ENCODE results near the gene TESK1. TPM values are rescaled to one million over a fixed set of nuclear protein-coding genes. Genes with fewer than 3 reads are reported as not detected.
"Not testable (repeated sequence)": the region's sequence is repeated elsewhere in the genome, so short reads cannot be mapped to it uniquely, and the experiment has no call there.

Gene TESK1
- total RNA-seq, 1 experiment from 2014 or later = 6.1 TPM

DNA sequence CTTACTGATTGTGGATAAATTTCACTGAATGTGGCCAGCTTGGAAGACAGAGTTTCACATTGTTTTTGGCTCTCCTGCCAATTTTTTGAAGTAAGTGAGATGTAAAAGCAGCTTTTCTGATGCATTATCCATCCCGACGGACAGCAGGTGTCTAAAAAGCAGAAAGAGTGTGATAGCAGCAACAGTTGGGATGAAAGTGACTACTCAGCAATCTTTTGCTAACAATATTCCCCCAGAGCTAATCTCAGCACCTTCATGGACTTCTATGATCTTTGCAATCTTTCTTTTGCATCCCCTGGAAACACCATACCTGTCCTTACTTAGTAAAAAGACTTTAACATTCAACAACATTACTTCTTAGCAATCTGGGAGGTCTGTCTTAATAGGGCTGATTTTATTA is 7.8 kb downstream of the TESK1 start:
- DNase-seq (ENCODE audit: low read depth) = no peak

DNA sequence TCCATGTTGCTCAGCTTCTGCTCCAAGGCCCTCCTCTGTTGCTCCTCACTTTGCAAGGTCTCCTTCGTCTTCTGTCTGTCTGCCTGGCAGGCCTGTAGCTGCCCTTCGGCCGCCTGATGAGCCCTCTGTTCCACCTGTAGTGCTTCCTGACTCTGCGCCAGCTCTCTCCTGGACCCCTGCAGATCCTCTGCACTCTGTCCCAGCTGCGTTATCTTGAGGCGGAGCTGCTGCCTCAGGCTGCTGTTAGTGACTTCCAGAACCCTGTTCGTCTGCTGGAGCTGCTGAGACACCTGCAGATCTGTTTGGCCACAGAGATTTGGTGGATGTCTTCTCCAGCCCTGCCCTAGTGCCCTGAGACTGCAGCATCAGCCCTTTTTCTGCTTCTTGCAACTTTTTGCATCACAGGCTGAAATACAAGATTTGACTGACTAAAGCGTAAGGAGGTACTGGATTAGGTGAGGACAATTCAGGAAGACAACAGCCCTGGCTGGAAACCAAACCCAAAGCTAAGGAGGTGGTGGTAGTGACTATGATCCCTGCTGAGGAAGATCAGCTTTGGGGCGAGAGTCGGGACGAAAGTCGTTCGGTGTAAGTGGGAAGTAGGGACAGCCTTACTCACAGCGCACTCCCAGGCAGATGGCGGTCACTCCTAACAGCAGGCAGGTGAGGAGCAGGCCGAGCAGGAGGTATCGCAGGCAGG is 11.1 kb downstream of the TESK1 start:
- DNase-seq (ENCODE audit: low read depth) = no peak

- peak; percentile 72 for DNase-seq (ENCODE audit: low read depth)
Measured at GRCh38 chr9:35616681-35617459, 11.8 kb downstream of the TESK1 start.

DNA sequence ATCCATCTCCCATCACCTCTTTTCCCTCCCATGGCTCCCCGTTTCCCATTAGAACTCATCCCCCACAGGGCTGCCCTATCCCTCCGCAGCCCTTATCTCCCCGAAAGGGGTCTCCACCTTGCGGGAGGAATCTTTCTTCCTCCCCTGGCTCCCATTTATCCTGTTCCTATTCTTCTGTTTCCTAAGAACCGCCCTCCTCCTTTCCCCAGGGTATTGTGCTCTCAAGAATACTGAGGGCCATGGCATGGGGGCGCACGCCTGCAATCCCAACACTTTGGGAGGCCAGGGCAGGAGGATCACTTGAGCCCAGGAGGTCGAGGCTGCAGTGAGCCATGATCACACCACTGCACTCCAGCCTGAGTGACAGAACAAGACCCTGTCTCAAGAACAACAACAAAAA is 12.5 kb downstream of the TESK1 start:
- DNase-seq (ENCODE audit: low read depth) = no peak

DNA sequence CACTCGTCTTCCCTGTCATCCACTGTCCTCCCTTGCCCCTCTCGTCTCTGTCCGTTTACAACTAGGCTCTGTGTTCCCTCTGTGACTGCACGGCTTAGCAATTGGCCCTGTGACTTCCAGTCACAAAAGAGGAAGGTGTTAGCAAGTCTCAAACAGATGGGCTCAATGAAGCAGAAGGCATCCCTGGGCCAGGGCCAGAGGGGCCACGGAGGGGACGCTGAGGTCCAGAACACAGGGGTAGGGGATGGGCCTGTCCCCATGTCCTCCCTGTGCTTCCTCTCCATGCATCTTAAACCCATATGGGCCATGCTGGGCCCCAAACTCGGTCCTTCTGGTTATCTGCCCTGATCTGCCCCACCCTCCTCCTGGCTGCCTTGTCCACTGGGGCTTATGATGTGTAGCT is 13.3 kb downstream of the TESK1 start, which contains the start of gene CD72:
CD72 (minus strand) TSS at position 89 of the 403 bp plus-strand sequence. CDS start 110 bp downstream, outside the sequence.
- DNase-seq (ENCODE audit: low read depth) = no peak

DNA sequence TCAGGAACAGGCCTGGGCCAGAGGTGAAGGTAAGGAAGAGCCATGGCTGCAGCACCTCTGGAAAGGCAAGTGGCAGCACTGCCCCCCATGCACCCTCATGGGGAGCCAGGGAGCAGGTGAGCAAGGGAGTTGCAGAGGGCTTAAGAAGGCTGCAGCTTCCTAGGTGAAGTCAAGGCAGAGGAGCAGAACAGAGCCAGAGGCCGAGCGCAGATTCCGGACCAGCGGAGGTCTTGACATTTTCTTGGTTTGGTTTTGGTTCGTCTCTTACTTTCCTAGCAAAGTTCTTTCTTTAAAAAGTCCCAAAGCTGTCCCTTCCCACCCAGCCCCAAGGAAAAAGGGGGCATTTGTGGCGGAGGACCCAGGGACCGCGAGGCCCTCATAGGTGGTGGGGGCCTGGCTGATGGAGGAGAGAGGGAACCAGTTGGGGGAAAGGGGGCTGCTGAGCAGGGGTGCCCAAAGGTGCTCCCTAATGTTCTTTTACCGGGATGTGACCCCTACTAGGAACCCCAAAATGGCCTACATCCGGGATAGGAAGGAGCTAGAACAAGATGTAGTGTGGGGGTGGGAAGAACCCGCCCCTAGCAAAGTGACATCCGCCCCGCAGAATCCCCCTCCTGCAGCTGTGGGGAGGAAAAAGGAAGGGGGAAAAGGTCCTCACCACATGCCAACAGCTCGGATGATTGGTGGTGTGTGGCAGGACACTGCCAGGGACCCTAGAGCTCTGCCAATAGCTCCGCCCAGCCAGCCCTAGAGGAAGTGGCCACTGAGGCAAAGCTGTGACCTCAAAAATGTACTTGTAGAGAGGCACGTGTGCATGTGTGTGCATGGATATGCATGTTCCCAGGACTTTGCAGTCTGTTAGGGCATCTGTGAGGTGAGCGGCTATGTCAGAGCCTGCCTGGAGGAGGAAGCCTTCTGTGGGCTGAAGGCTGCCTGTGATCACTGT is 14.1 kb downstream of the TESK1 start:
- DNase-seq (ENCODE audit: low read depth) = no peak

- DNase-seq (ENCODE audit: low read depth) = no peak
Measured at GRCh38 chr9:35619800-35620158, 14.7 kb downstream of the TESK1 start.

DNA sequence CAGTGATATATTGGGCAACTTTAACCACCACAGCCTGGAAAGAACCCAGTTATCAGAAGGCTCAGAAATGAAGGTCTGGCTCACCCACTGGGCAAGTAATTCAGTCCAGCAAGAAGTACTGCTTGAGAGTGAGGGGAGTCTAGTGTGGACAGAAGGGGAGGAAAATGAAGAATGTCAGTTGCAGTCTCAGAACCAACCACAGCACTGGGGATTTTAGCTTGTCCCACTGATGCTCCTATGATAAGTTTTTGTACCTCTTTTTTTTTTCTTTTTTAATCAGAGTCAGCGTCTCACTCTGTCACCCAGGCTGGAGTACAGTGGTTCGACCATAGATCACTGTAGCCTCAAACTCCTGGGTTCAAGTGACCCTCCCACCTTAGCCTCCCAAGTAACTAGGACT is 22.5 kb downstream of the TESK1 start:
- no peak for DNase-seq (ENCODE audit: low read depth)

GRCh38 chr9:35628389-35628991 is 23.4 kb downstream of the TESK1 start:
- no peak for DNase-seq (ENCODE audit: low read depth)

GRCh38 chr9:35629597-35629996 is 24.5 kb downstream of the TESK1 start:
- no peak for DNase-seq (ENCODE audit: low read depth)

GRCh38 chr9:35635730-35636129 is 30.7 kb downstream of the TESK1 start:
- DNase-seq (ENCODE audit: low read depth) = no peak

GRCh38 chr9:35636135-35636876 is 31.2 kb downstream of the TESK1 start:
- DNase-seq (ENCODE audit: low read depth) = no peak

DNA sequence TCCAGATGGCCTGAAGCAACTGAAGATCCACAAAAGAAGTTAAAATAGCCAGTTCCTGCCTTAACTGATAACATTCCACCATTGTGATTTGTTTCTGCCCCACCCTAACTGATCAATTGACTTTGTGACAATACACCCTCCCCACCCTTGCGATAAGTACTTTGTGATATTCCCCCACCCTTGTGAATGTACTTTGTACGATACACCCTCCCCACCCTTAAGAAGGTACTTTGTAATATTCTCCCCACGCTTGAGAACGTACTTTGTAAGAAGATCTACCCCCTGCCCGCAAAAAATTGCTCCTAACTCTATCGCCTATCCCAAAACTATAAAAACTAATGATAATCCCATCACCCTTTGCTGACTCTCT is 31.8 kb downstream of the TESK1 start:
- DNase-seq (ENCODE audit: low read depth) = not testable (repeated sequence)

DNA sequence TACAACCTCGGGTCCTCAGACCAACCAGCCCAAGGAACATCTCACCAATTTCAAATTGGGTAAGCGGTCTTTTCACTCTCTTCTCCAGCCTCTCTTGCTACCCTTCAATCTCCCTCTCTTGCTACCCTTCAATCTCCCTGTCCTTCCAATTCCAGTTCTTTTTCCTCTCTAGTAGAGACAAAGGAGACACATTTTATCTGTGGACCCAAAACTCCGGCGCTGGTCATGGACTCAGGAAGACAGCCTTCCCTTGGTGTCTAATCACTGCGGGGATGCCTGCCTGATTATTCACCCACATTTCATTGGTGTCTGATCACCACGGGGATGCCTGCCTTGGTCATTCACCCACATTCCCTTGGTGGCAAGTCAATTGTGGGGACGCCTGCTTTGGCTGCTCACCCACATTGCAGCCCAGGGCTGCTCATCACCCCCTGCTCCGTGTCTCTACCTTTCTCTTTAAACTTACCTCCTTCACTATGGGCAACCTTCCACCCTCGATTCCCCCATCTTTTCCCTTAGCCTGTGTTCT is 32.4 kb downstream of the TESK1 start:
- DNase-seq (ENCODE audit: low read depth) = not testable (repeated sequence)

DNA sequence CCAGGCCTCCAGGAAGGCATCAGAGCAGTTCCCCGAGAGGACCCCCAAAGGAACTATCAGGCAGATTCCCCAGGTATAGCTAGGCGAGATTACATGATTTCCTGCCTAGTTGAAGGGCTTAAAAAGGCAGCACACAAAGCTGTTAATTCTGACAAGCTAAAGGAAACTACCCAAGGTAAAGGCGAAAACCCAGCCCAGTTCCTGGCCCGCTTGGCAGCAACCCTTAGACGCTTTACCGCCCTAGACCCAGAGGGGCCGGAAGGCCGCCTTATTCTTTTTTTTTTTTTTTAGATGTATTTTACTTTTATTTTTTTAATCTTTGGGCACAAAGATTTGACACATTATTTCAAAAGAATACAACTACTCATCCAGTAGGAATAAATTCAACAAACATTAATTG is 33.7 kb downstream of the TESK1 start:
- DNase-seq (ENCODE audit: low read depth) = not testable (repeated sequence)

GRCh38 chr9:35639225-35639624 is 34.2 kb downstream of the TESK1 start:
- DNase-seq (ENCODE audit: low read depth) = not testable (repeated sequence)

GRCh38 chr9:35639631-35640030 is 34.6 kb downstream of the TESK1 start:
- DNase-seq (ENCODE audit: low read depth) = no peak

DNA sequence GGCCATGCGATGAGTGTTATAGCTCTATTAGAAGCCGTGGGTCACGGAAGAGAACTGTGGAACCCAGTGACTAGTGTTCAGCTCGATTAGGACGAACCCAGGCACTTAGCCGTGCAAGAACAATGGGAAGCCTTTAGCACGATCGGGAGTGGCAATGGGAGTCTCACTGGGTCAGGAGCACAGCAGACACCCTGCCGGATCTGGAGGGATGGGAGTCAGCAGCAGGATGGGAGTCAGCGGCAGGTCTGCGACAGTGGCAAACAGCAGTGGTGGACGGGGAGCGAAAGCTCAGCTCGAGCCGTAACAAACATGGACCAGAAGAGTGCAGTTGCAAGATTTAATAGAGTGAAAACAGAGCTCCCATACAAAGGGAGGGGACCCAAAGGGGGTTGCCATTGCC is 35.4 kb downstream of the TESK1 start:
- not testable (repeated sequence) for DNase-seq (ENCODE audit: low read depth)

DNA sequence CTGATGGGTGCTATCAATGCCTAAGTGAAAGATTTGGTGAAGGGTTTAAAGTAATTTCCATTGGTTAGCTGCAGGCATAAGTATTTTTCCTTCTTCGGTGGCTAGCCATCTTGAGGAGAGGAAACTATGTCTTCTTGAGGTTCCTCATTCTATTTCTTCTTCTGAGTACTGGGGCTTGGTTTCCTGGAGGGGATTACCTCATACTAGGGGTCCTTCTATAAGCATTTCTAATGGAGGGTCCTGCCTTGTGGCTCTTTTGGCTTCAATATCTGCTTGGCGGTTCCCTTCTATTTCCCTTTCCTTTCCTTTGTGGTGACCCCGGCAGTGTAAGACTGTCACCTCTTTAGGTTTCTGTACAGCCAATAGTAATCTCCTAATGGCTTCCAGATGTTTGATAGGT is 36.4 kb downstream of the TESK1 start:
- not testable (repeated sequence) for DNase-seq (ENCODE audit: low read depth)

DNA sequence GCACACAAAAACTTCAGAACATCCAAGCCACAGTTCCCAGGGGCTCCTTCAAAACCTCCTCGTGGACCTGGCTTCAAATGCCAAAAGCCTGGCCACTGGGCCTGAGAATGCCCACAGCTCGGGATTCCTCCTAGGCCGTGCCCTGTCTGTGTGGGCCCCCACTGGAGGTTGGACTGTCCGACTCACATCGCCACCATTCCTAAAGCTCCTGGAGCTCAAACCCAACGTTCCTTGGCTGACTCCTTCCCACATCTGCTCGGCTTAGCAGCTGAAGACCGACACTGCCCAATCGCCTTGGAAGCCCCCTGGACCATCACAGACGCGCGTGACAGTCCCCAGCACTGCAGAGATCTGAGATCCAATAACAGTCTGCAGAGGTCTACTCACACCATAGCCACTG is 38.0 kb downstream of the TESK1 start:
- DNase-seq (ENCODE audit: low read depth) = no peak

DNA sequence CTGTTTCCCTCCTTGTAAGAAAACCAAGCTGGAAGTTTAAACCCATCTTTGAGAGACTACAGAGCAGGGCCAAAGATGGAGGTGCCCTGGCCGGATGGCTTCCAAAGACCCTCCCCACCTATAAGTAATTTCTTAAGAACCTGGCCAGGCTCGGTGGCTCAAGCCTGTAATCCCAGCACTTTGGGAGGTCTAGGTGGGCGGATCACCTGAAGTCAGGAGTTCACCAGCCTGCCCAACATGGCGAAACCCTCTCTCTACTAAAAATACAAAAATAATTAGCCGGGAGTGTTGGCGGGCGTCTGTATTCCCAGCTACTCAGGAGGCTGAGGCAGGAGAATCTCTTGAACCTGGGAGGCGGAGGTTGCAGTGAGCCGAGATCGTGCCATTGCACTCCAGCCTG is 40.7 kb downstream of the TESK1 start:
- DNase-seq (ENCODE audit: low read depth) = not testable (repeated sequence)

Measured in Daoy (cell line).